Measurements from ENCODE around the gene OASL. TPM values are rescaled to one million over a fixed set of nuclear protein-coding genes. Genes with fewer than 3 reads are reported as not detected.

OASL gene
- polyA plus RNA-seq, 1 donor: 0.31 TPM

- peaks cover 13% of the 10 kb centered on the region for H3K4me1 ChIP-seq (ENCODE audit: control insufficient read depth, insufficient read depth, low read length)
- no peaks in the 10 kb centered on the region for H3K9me3 ChIP-seq (ENCODE audit: control insufficient read depth, low read depth, low read length)
- WGBS (ENCODE audit: insufficient coverage, low lambda C conversion rate): no CpG with 5 or more reads among the region's 11 CpGs
- H3K4me3 ChIP-seq (ENCODE audit: low read length): no peak overlapping the region
- H3K27ac ChIP-seq (ENCODE audit: low read length): no peak overlapping the region
- no peak for DNase-seq
- H3K36me3 ChIP-seq (ENCODE audit: control insufficient read depth, insufficient read depth, low read length): peaks cover 90% of the 10 kb centered on the region
- H3K27me3 ChIP-seq (ENCODE audit: control insufficient read depth, insufficient read depth, low read length): no peaks in the 10 kb centered on the region
Measured at GRCh38 chr12:121000530-121000929, 38.5 kb downstream of the OASL start.

- Histone ChIP-seq H3K9me3 (ENCODE audit: control insufficient read depth, low read depth, low read length) (no peaks in the 10 kb centered on the region), H3K36me3 (ENCODE audit: control insufficient read depth, insufficient read depth, low read length) (peaks cover 92% of the 10 kb centered on the region), H3K27ac (ENCODE audit: low read length) (no peak overlapping the region), H3K4me1 (ENCODE audit: control insufficient read depth, insufficient read depth, low read length) (peaks cover 8% of the 10 kb centered on the region), H3K4me3 (ENCODE audit: low read length) (no peak overlapping the region), H3K27me3 (ENCODE audit: control insufficient read depth, insufficient read depth, low read length) (no peaks in the 10 kb centered on the region)
- 80% methylated on average over 1 of the region's 23 CpGs for WGBS (ENCODE audit: insufficient coverage, low lambda C conversion rate)
- DNase-seq: no peak
Measured at GRCh38 chr12:120999191-121000120, 39.6 kb downstream of the OASL start.

GRCh38 chr12:120998435-120998834 lies 40.6 kb downstream of the OASL start:
- no peak overlapping the region for H3K27ac ChIP-seq (ENCODE audit: low read length)
- WGBS (ENCODE audit: insufficient coverage, low lambda C conversion rate): no CpG with 5 or more reads among the region's 3 CpGs
- H3K4me1 ChIP-seq (ENCODE audit: control insufficient read depth, insufficient read depth, low read length): peaks cover 6% of the 10 kb centered on the region
- no peaks in the 10 kb centered on the region for H3K27me3 ChIP-seq (ENCODE audit: control insufficient read depth, insufficient read depth, low read length)
- H3K9me3 ChIP-seq (ENCODE audit: control insufficient read depth, low read depth, low read length): no peaks in the 10 kb centered on the region
- no peak for DNase-seq
- no peak overlapping the region for H3K4me3 ChIP-seq (ENCODE audit: low read length)
- peaks cover 92% of the 10 kb centered on the region for H3K36me3 ChIP-seq (ENCODE audit: control insufficient read depth, insufficient read depth, low read length)

GRCh38 chr12:120997448-120997847 lies 41.6 kb downstream of the OASL start:
- no peaks in the 10 kb centered on the region for H3K27me3 ChIP-seq (ENCODE audit: control insufficient read depth, insufficient read depth, low read length)
- peaks cover 94% of the 10 kb centered on the region for H3K36me3 ChIP-seq (ENCODE audit: control insufficient read depth, insufficient read depth, low read length)
- no peak overlapping the region for H3K4me3 ChIP-seq (ENCODE audit: low read length)
- no peaks in the 10 kb centered on the region for H3K9me3 ChIP-seq (ENCODE audit: control insufficient read depth, low read depth, low read length)
- DNase-seq: no peak
- H3K4me1 ChIP-seq (ENCODE audit: control insufficient read depth, insufficient read depth, low read length): peaks cover 5% of the 10 kb centered on the region
- WGBS (ENCODE audit: insufficient coverage, low lambda C conversion rate): no CpG with 5 or more reads among the region's 9 CpGs
- H3K27ac ChIP-seq (ENCODE audit: low read length): no peak overlapping the region

- no peaks in the 10 kb centered on the region for H3K9me3 ChIP-seq (ENCODE audit: control insufficient read depth, low read depth, low read length)
- H3K27ac ChIP-seq (ENCODE audit: low read length): no peak overlapping the region
- no peak for DNase-seq
- no peaks in the 10 kb centered on the region for H3K27me3 ChIP-seq (ENCODE audit: control insufficient read depth, insufficient read depth, low read length)
- WGBS (ENCODE audit: insufficient coverage, low lambda C conversion rate): no CpG with 5 or more reads among the region's 11 CpGs
- peaks cover 5% of the 10 kb centered on the region for H3K4me1 ChIP-seq (ENCODE audit: control insufficient read depth, insufficient read depth, low read length)
- no peak overlapping the region for H3K4me3 ChIP-seq (ENCODE audit: low read length)
- H3K36me3 ChIP-seq (ENCODE audit: control insufficient read depth, insufficient read depth, low read length): peaks cover 87% of the 10 kb centered on the region
Measured at GRCh38 chr12:120996133-120996746, 42.8 kb downstream of the OASL start.

GRCh38 chr12:120994589-120995337 lies 44.3 kb downstream of the OASL start:
- WGBS (ENCODE audit: insufficient coverage, low lambda C conversion rate): 91% methylated on average over 2 of the region's 2 CpGs
- no peak for DNase-seq
- Histone ChIP-seq H3K4me1 (ENCODE audit: control insufficient read depth, insufficient read depth, low read length) (no peaks in the 10 kb centered on the region), H3K4me3 (ENCODE audit: low read length) (no peak overlapping the region), H3K36me3 (ENCODE audit: control insufficient read depth, insufficient read depth, low read length) (peaks cover 81% of the 10 kb centered on the region), H3K9me3 (ENCODE audit: control insufficient read depth, low read depth, low read length) (no peaks in the 10 kb centered on the region), H3K27ac (ENCODE audit: low read length) (no peak overlapping the region), H3K27me3 (ENCODE audit: control insufficient read depth, insufficient read depth, low read length) (no peaks in the 10 kb centered on the region)

- peaks cover 81% of the 10 kb centered on the region for H3K36me3 ChIP-seq (ENCODE audit: control insufficient read depth, insufficient read depth, low read length)
- no peaks in the 10 kb centered on the region for H3K9me3 ChIP-seq (ENCODE audit: control insufficient read depth, low read depth, low read length)
- no peak for DNase-seq
- no peak overlapping the region for H3K27ac ChIP-seq (ENCODE audit: low read length)
- no peaks in the 10 kb centered on the region for H3K27me3 ChIP-seq (ENCODE audit: control insufficient read depth, insufficient read depth, low read length)
- no peak overlapping the region for H3K4me3 ChIP-seq (ENCODE audit: low read length)
- no CpG with 5 or more reads among the region's 15 CpGs for WGBS (ENCODE audit: insufficient coverage, low lambda C conversion rate)
- no peaks in the 10 kb centered on the region for H3K4me1 ChIP-seq (ENCODE audit: control insufficient read depth, insufficient read depth, low read length)
Measured at GRCh38 chr12:120994059-120994458, 45.0 kb downstream of the OASL start.

GRCh38 chr12:120993496-120993895 lies 45.5 kb downstream of the OASL start:
- Histone ChIP-seq H3K36me3 (ENCODE audit: control insufficient read depth, insufficient read depth, low read length) (peaks cover 80% of the 10 kb centered on the region), H3K9me3 (ENCODE audit: control insufficient read depth, low read depth, low read length) (no peaks in the 10 kb centered on the region), H3K4me3 (ENCODE audit: low read length) (no peak overlapping the region), H3K4me1 (ENCODE audit: control insufficient read depth, insufficient read depth, low read length) (no peaks in the 10 kb centered on the region), H3K27me3 (ENCODE audit: control insufficient read depth, insufficient read depth, low read length) (no peaks in the 10 kb centered on the region), H3K27ac (ENCODE audit: low read length) (no peak overlapping the region)
- no peak for DNase-seq
- WGBS (ENCODE audit: insufficient coverage, low lambda C conversion rate): no CpG with 5 or more reads among the region's 11 CpGs

GRCh38 chr12:120992989-120993388 lies 46.1 kb downstream of the OASL start:
- peaks cover 79% of the 10 kb centered on the region for H3K36me3 ChIP-seq (ENCODE audit: control insufficient read depth, insufficient read depth, low read length)

GRCh38 chr12:120991965-120992364 lies 47.1 kb downstream of the OASL start:
- DNase-seq: no peak
- H3K9me3 ChIP-seq (ENCODE audit: control insufficient read depth, low read depth, low read length): no peaks in the 10 kb centered on the region
- H3K4me3 ChIP-seq (ENCODE audit: low read length): no peak overlapping the region
- H3K36me3 ChIP-seq (ENCODE audit: control insufficient read depth, insufficient read depth, low read length): peaks cover 73% of the 10 kb centered on the region
- H3K4me1 ChIP-seq (ENCODE audit: control insufficient read depth, insufficient read depth, low read length): no peaks in the 10 kb centered on the region
- H3K27ac ChIP-seq (ENCODE audit: low read length): no peak overlapping the region
- H3K27me3 ChIP-seq (ENCODE audit: control insufficient read depth, insufficient read depth, low read length): no peaks in the 10 kb centered on the region

More at GRCh38 chr12:120992989-120993388, 46.1 kb downstream of the OASL start:
- DNase-seq: no peak
- H3K27me3 ChIP-seq (ENCODE audit: control insufficient read depth, insufficient read depth, low read length): no peaks in the 10 kb centered on the region
- H3K27ac ChIP-seq (ENCODE audit: low read length): no peak overlapping the region
- no peak overlapping the region for H3K4me3 ChIP-seq (ENCODE audit: low read length)
- H3K9me3 ChIP-seq (ENCODE audit: control insufficient read depth, low read depth, low read length): no peaks in the 10 kb centered on the region
- H3K4me1 ChIP-seq (ENCODE audit: control insufficient read depth, insufficient read depth, low read length): no peaks in the 10 kb centered on the region
- WGBS (ENCODE audit: insufficient coverage, low lambda C conversion rate): no CpG with 5 or more reads among the region's 1 CpG
